Osteoblast (primary cell): Measurements from ENCODE around the gene VSX2. TPM values are rescaled to one million over a fixed set of nuclear protein-coding genes. Genes with fewer than 3 reads are reported as not detected.

Experiments used
- DNase-seq: peaks from one replicate; pipeline ENCODE4 v3.0.0; 2011; ENCODE audit warnings: low spot score, mixed read lengths; ENCODE audit not compliant: insufficient read length; ENCODE audit errors: missing footprints
- H2AFZ ChIP-seq: 2 replicates; pipeline ENCODE4 v1.6.0; 2011; ENCODE audit warnings: mild to moderate bottlenecking, low read length
- H3K27ac ChIP-seq: 2 replicates; pipeline ENCODE4 v1.5.1; 2011; ENCODE audit warnings: mild to moderate bottlenecking, low read depth, low read length, moderate library complexity
- H3K27me3 ChIP-seq: 2 replicates; pipeline ENCODE4 v1.6.0; 2012; ENCODE audit warnings: mild to moderate bottlenecking, control low read depth, inconsistent platforms, low read length, moderate library complexity; ENCODE audit not compliant: insufficient read depth
- H3K36me3 ChIP-seq: 2 replicates; pipeline ENCODE4 v1.5.1; 2011; ENCODE audit warnings: mild to moderate bottlenecking, low read length, control low read depth, moderate library complexity; ENCODE audit not compliant: insufficient read depth
- H3K4me1 ChIP-seq: 2 replicates; pipeline ENCODE4 v1.5.1; 2011; ENCODE audit warnings: mild to moderate bottlenecking, low read length, control low read depth, moderate library complexity; ENCODE audit not compliant: insufficient read depth
- H3K4me2 ChIP-seq: 2 replicates; pipeline ENCODE4 v1.6.0; 2011; ENCODE audit warnings: mild to moderate bottlenecking, low read length; ENCODE audit not compliant: insufficient read depth
- H3K4me3 ChIP-seq: fragments of 200-600 bp; sonication (generic); 3 replicates; pipeline ENCODE4 v1.5.1; 2012; ENCODE audit warnings: mild to moderate bottlenecking, low read length, inconsistent platforms; ENCODE audit not compliant: insufficient read depth
- H3K79me2 ChIP-seq: 2 replicates; pipeline ENCODE4 v1.6.0; 2012; ENCODE audit warnings: mild to moderate bottlenecking, low read length, control low read depth, inconsistent platforms; ENCODE audit not compliant: insufficient read depth
- H3K9me3 ChIP-seq: 2 replicates; pipeline ENCODE4 v1.5.1; 2011; ENCODE audit warnings: low read depth, low read length, control low read depth
- H4K20me1 ChIP-seq: 2 replicates; pipeline ENCODE4 v1.6.0; 2012; ENCODE audit warnings: mild to moderate bottlenecking, low read length, control low read depth; ENCODE audit not compliant: insufficient read depth
- CTCF ChIP-seq: IDR thresholded peaks from 2 replicates; pipeline ENCODE4 v1.5.1; 2011; ENCODE audit warnings: mild to moderate bottlenecking, low read depth, low read length, moderate library complexity; ENCODE audit errors: extremely low read depth
- total RNA-seq: library from RNA; depleted of rRNA; stranded (reverse); fragments of >200 nt; gene quantifications from 2 replicates; pipeline ENCODE4 v1.2.3, GENCODE V29; 2012

The VSX2 gene
- total RNA-seq = not detected in 2 replicates

- Histone ChIP-seq H4K20me1 (peaks cover 7% of the 10 kb centered on the region), H3K36me3 (no peaks in the 10 kb centered on the region), H3K27me3 (peaks cover 80% of the 10 kb centered on the region), H3K4me1 (no peaks in the 10 kb centered on the region), H2AFZ (no peak within 1 kb of the TSS), H3K27ac (no peak within 1 kb of the TSS), H3K9me3 (no peaks in the 10 kb centered on the region), H3K4me3 (no peak within 1 kb of the TSS), H3K79me2 (no peaks in the 10 kb centered on the region), H3K4me2 (no peak within 1 kb of the TSS)
- no peak for TF ChIP-seq CTCF
- peak; percentile 63 for DNase-seq
Observed at GRCh38 chr14:74238974-74239847, at the start of gene VSX2. Gene VSX2 (plus strand): TSS chr14:74239449. CDS start chr14:74239562, 113 bp downstream.

GRCh38 chr14:74190927-74191575 is 48.2 kb upstream of the VSX2 start:
- no peaks in the 10 kb centered on the region for H3K9me3 ChIP-seq
- TF ChIP-seq CTCF = no peak
- no peak overlapping the region for H3K4me3 ChIP-seq
- no peak overlapping the region for H2AFZ ChIP-seq
- no peaks in the 10 kb centered on the region for H4K20me1 ChIP-seq
- no peak overlapping the region for H3K4me2 ChIP-seq
- DNase-seq = no peak
- no peak overlapping the region for H3K27ac ChIP-seq
- no peaks in the 10 kb centered on the region for H3K79me2 ChIP-seq
- no peaks in the 10 kb centered on the region for H3K27me3 ChIP-seq
- H3K36me3 ChIP-seq = no peaks in the 10 kb centered on the region
- H3K4me1 ChIP-seq = no peaks in the 10 kb centered on the region

- Histone ChIP-seq H3K27me3 (no peaks in the 10 kb centered on the region), H4K20me1 (peaks cover 3% of the 10 kb centered on the region)
Observed at GRCh38 chr14:74194506-74195274, 44.6 kb upstream of the VSX2 start.

More at GRCh38 chr14:74194506-74195274, 44.6 kb upstream of the VSX2 start:
- H3K4me3 ChIP-seq = no peak overlapping the region
- DNase-seq = no peak
- no peak overlapping the region for H2AFZ ChIP-seq
- TF ChIP-seq CTCF = no peak
- H3K4me2 ChIP-seq = no peak overlapping the region
- H3K36me3 ChIP-seq = peaks cover 3% of the 10 kb centered on the region
- no peak overlapping the region for H3K27ac ChIP-seq
- no peaks in the 10 kb centered on the region for H3K79me2 ChIP-seq
- H3K9me3 ChIP-seq = no peaks in the 10 kb centered on the region
- no peaks in the 10 kb centered on the region for H3K4me1 ChIP-seq
